Activated CD4-positive, CD25-positive, alpha-beta regulatory T cell treated with anti-CD3 and anti-CD28 coated beads, Interleukin-2, amount 50 U/mL, for 72 hours (primary cell): Measurements from ENCODE around the gene WNT7A.
A peak's percentile ranks its signal among the peaks of the same experiment; 100 is the strongest.
"Not testable (repeated sequence)": the region's sequence is repeated elsewhere in the genome, so short reads cannot be mapped to it uniquely, and the experiment has no call there.

Experiments
- DNase-seq: peaks from one replicate; pipeline ENCODE4 v3.0.0; 2021

WNT7A gene

GRCh38 chr3:13879946-13880810 is at the start of gene WNT7A:
Gene WNT7A, minus strand, starts transcription at chr3:13880071. Its CDS starts 255 bp downstream, at chr3:13879816.
- DNase-seq: peak; percentile 59

GRCh38 chr3:13928741-13929140 is 48.9 kb upstream of the WNT7A start:
- not testable (repeated sequence) for DNase-seq

GRCh38 chr3:13927295-13927694 is 47.4 kb upstream of the WNT7A start:
- no peak for DNase-seq

- no peak for DNase-seq
Observed at GRCh38 chr3:13916375-13916774, 36.5 kb upstream of the WNT7A start.

GRCh38 chr3:13902648-13903238 is 22.9 kb upstream of the WNT7A start:
- no peak for DNase-seq

GRCh38 chr3:13901935-13902584 is 22.2 kb upstream of the WNT7A start:
- DNase-seq: no peak

- DNase-seq: no peak
Observed at GRCh38 chr3:13898346-13898745, 18.5 kb upstream of the WNT7A start.

- DNase-seq: no peak
Observed at GRCh38 chr3:13896473-13897154, 16.7 kb upstream of the WNT7A start.

- DNase-seq: peak; percentile 98
Observed at GRCh38 chr3:13895155-13896105, 15.6 kb upstream of the WNT7A start.

GRCh38 chr3:13894807-13895154 is 14.9 kb upstream of the WNT7A start:
- no peak for DNase-seq

GRCh38 chr3:13894096-13894806 is 14.4 kb upstream of the WNT7A start:
- no peak for DNase-seq

- DNase-seq: no peak
Observed at GRCh38 chr3:13892304-13892703, 12.4 kb upstream of the WNT7A start.

- no peak for DNase-seq
Observed at GRCh38 chr3:13891492-13892073, 11.7 kb upstream of the WNT7A start.

GRCh38 chr3:13891017-13891392 is 11.1 kb upstream of the WNT7A start:
- DNase-seq: no peak

- DNase-seq: peak; percentile 45
Observed at GRCh38 chr3:13890377-13891016, 10.6 kb upstream of the WNT7A start.

- DNase-seq: no peak
Observed at GRCh38 chr3:13888576-13888975, 8.7 kb upstream of the WNT7A start.

- no peak for DNase-seq
Observed at GRCh38 chr3:13887495-13888300, 7.8 kb upstream of the WNT7A start.

GRCh38 chr3:13886593-13887129 is 6.8 kb upstream of the WNT7A start:
- DNase-seq: no peak

GRCh38 chr3:13885704-13886010 is 5.8 kb upstream of the WNT7A start:
- DNase-seq: no peak
